HepG2 (cell line): Measurements from ENCODE around the gene AMIGO2. TPM values are rescaled to one million over a fixed set of nuclear protein-coding genes. Genes with fewer than 3 reads are reported as not detected.

Experiments used
- ATAC-seq: fragments of 200-7000 bp; cut with Tn5 transposase; 3 replicates; pipeline ENCODE4 v1.9.1; 2020; ENCODE audit warnings: mild to moderate bottlenecking, moderate library complexity
- BruUV-seq: library from RNA; stranded (reverse); fragments of 400-500 nt; replicated peaks from 2 replicates; lab custom pipeline; 2021; lab: Mats Ljungman, UMichigan
- CTCF ChIA-PET: fragments of 300-600 bp; formaldehyde crosslinking; extraction: SDS; loops from one replicate; lab custom pipeline; 2021; ENCODE audit warnings: low total read pairs, inconsistent platforms, low intra/inter-chr PET ratio; lab: Yijun Ruan, JAX
- POLR2A ChIA-PET: fragments of 350-600 bp; sonication (Branson Sonifier 250); formaldehyde crosslinking; loops from one replicate; lab custom pipeline; 2020; ENCODE audit warnings: antibody characterized with exemption, inconsistent platforms; lab: Yijun Ruan, JAX
- DNase-seq: peaks from one replicate; pipeline ENCODE4 v3.0.0-alpha.2; 2015; ENCODE audit warnings: low spot score
- FAIRE-seq: peaks from 3 replicates; lab custom pipeline; 2011; peaks lifted over from hg19 to GRCh38; lab: Jason Lieb, UNC
- H2AFZ ChIP-seq: one replicate; pipeline ENCODE4 v1.6.1; 2011; ENCODE audit warnings: low read length, inconsistent platforms
- H3K27ac ChIP-seq: fragments of 300-600 bp; 3 replicates; pipeline ENCODE4 v1.8.0; 2011; ENCODE audit warnings: mixed run types, mild to moderate bottlenecking, mixed read lengths, low read length, inconsistent platforms; ENCODE audit not compliant: insufficient read depth; ENCODE audit errors: extremely low read length
- H3K27me3 ChIP-seq, 2 experiments: fragments of 200-600 bp in 1 of 2; 2 replicates in 1 of 2; 3 replicates in 1 of 2; pipeline versions ENCODE4 v1.6.0 to v1.8.0; 2011; ENCODE audit warnings: low read length in 2 of 2, mild to moderate bottlenecking in 2 of 2, moderate library complexity in 2 of 2, inconsistent platforms in 1 of 2; ENCODE audit not compliant: insufficient read depth in 2 of 2, control insufficient read depth in 1 of 2
- H3K36me3 ChIP-seq, 2 experiments: fragments of 200-600 bp in 1 of 2; replicated peaks in 1 of 2; 2 replicates in 1 of 2; 3 replicates in 1 of 2; pipeline versions ENCODE4 v1.5.1 to v1.8.0; 2011; ENCODE audit warnings: low read length in 2 of 2, inconsistent platforms in 1 of 2; ENCODE audit not compliant: insufficient read depth in 2 of 2, control insufficient read depth in 1 of 2
- H3K4me1 ChIP-seq: 2 replicates; pipeline ENCODE4 v1.5.1; 2012; ENCODE audit warnings: low read length, inconsistent platforms; ENCODE audit not compliant: insufficient read depth
- H3K4me2 ChIP-seq: 2 replicates; pipeline ENCODE4 v1.6.0; 2011; ENCODE audit warnings: low read depth, low read length, inconsistent platforms
- H3K4me3 ChIP-seq, 3 experiments: fragments of 200-600 bp in 1 of 3; sonication (generic), shearing (Covaris generic) in 1 of 3; replicated peaks in 1 of 3; 2 replicates each; pipeline ENCODE4 v1.5.1; 2011 to 2016; ENCODE audit warnings: low read length in 3 of 3, inconsistent platforms in 2 of 3, low read depth in 2 of 3, mild to moderate bottlenecking in 2 of 3, control low read depth in 1 of 3, mixed read lengths in 1 of 3; ENCODE audit not compliant: insufficient read depth in 1 of 3
- H3K79me2 ChIP-seq: one replicate; pipeline ENCODE4 v1.6.1; 2011; ENCODE audit warnings: low read length, inconsistent platforms; ENCODE audit not compliant: insufficient read depth
- H3K9ac ChIP-seq: 2 replicates; pipeline ENCODE4 v1.6.0; 2011; ENCODE audit warnings: mild to moderate bottlenecking, low read depth, low read length, inconsistent platforms; ENCODE audit not compliant: insufficient read depth
- H3K9me3 ChIP-seq: 2 replicates; pipeline ENCODE4 v1.5.1; 2012; ENCODE audit warnings: mild to moderate bottlenecking, low read length
- H4K20me1 ChIP-seq: 2 replicates; pipeline ENCODE4 v1.6.0; 2011; ENCODE audit warnings: inconsistent platforms, mild to moderate bottlenecking, low read length, moderate library complexity; ENCODE audit not compliant: insufficient read depth
- ARHGAP35 ChIP-seq: sonication (generic); formaldehyde crosslinking; IDR thresholded peaks from 2 replicates; pipeline ENCODE4 v1.9.0; 2022; ENCODE audit warnings: mild to moderate bottlenecking, inconsistent platforms, moderate library complexity, missing genetic modification reagents, borderline replicate concordance
- ATF7 ChIP-seq, 2 experiments: fragments of 450-650 bp in 1 of 2; sonication (generic) in 1 of 2; formaldehyde crosslinking in 1 of 2; IDR thresholded peaks; 2 replicates each; pipeline versions ENCODE4 v1.4.0 to v1.6.1; 2016 to 2020; ENCODE audit warnings: antibody characterized with exemption in 1 of 2, mild to moderate bottlenecking in 1 of 2, missing genetic modification reagents in 1 of 2
- MTA3 ChIP-seq: sonication (generic); formaldehyde crosslinking; IDR thresholded peaks from 2 replicates; pipeline ENCODE4 v1.4.0; 2020; ENCODE audit warnings: missing genetic modification reagents
- REST ChIP-seq, 2 experiments: IDR thresholded peaks; 2 replicates each; pipeline ENCODE4 v1.6.1; 2011 to 2012; ENCODE audit warnings: low read length in 2 of 2, borderline replicate concordance in 1 of 2, low read depth in 1 of 2, mild to moderate bottlenecking in 1 of 2, moderate library complexity in 1 of 2
- ZNF260 ChIP-seq: sonication (generic); formaldehyde crosslinking; IDR thresholded peaks from 2 replicates; pipeline ENCODE4 v1.4.0; 2020; ENCODE audit warnings: missing genetic modification reagents, low read depth, mild to moderate bottlenecking, borderline replicate concordance
- ZNF7 ChIP-seq: IDR thresholded peaks from 2 replicates; pipeline ENCODE4 v1.6.1; 2016; ENCODE audit warnings: missing biosample characterization, missing genetic modification reagents
- WGBS: methylation state at CpG from one replicate; pipeline ENCODE4 v1.1.6; 2017; ENCODE audit warnings: low lambda C conversion rate; 5-methylcytosine and 5-hydroxymethylcytosine counted together
- in situ Hi-C: cut with HindIII; loops from 2 replicates; pipeline ENCODE4 v1.10.0; 2017; ENCODE audit warnings: low pct_unique_long_range_greater_than_20kb; ENCODE audit not compliant: extremely low pct_ligation_motif_present
- intact Hi-C: fragments of 100-400 bp; cut with micrococcal nuclease; formaldehyde crosslinking; loops from one replicate; pipeline ENCODE4 v1.10.0; 2022; ENCODE audit not compliant: unreplicated experiment
- polyA plus RNA-seq, 8 experiments: library from polyadenylated mRNA; depleted of rRNA in 3 of 8; stranded (reverse) in 7 of 8; unstranded in 1 of 8; fragments of >200 nt; fragmentation: Illumina TruSeq in 4 of 8; extraction: Trizol in 4 of 8; gene quantifications; 2 replicates each; pipeline versions ENCODE4 v1.2.1 to v1.2.3, GENCODE V29; 2011 to 2016; ENCODE audit warnings: low read depth in 4 of 8, missing spikeins in 1 of 8, mixed read lengths in 1 of 8; ENCODE audit not compliant: insufficient read depth in 1 of 8
- total RNA-seq, 5 experiments: library from RNA; depleted of rRNA; stranded (reverse); fragments of >200 nt; fragmentation: Illumina TruSeq; extraction: Trizol; gene quantifications; 2 replicates each; pipeline ENCODE4 v1.2.3, GENCODE V29; 2016; ENCODE audit warnings: low read depth in 1 of 5

The AMIGO2 gene
- total and polyA plus RNA-seq, 2 of the 13 experiments (the other 11 are each of a cell fraction or from before 2014, with no cell fraction given) = not detected

GRCh38 chr12:47078086-47078395 lies 1.7 kb downstream of the AMIGO2 start (continued):
- TF ChIP-seq ARHGAP35 (CRISPR knock-in tag) (no peak), REST (IDR thresholded peaks at IDR 0.05; ENCODE audit: borderline replicate concordance in 1 of 2, low read depth in 1 of 2, low read length in 2 of 2) (no peak), MTA3 (CRISPR knock-in tag) (no peak), ZNF260 (no peak)

GRCh38 chr12:47077206-47078085 lies 2.3 kb downstream of the AMIGO2 start:
- Histone ChIP-seq H3K4me2 (no peak overlapping the region), H3K4me1 (0 out of 2 replicates have a peak, but pooled peaks cover 5% of the 10 kb centered on the region), H3K79me2 (no peaks in the 10 kb centered on the region), H3K27me3 (peaks cover 4 to 29% of the 10 kb centered on the region in 2 experiments), H3K4me3 (no peak overlapping the region), H2AFZ (no peak overlapping the region), H3K27ac (no peak overlapping the region), H4K20me1 (no peaks in the 10 kb centered on the region), H3K9ac (no peak overlapping the region), H3K9me3 (no peaks in the 10 kb centered on the region), H3K36me3 (no peaks in the 10 kb centered on the region)
- POLR2A ChIA-PET = no interaction called here
- ATAC-seq = no peak
- in situ Hi-C loops = no loop called here
- intact Hi-C loops = no loop called here
- 49% methylated on average over 17 of the region's 17 CpGs for WGBS
- DNase-seq = no peak
- TF ChIP-seq ZNF7 (CRISPR knock-in tag) = no peak
- TF ChIP-seq ATF7 (IDR thresholded peaks at IDR 0.05) = peak; percentile 87
- TF ChIP-seq ATF7 (CRISPR knock-in tag; IDR thresholded peaks at IDR 0.05) = no peak
- no peak for FAIRE-seq
- no TSS peak for BruUV-seq
- CTCF ChIA-PET = no interaction called here
